Activated naive CD4-positive, alpha-beta T cell treated with Interleukin-2 at 50 U/mL for 16 hours (primary cell): Measurements from ENCODE around the gene RALA.
"Not testable (repeated sequence)": the region's sequence is repeated elsewhere in the genome, so short reads cannot be mapped to it uniquely, and the experiment has no call there.

Experiments
- DNase-seq: peaks from one replicate; pipeline ENCODE4 v3.0.0-alpha.2; 2020

RALA gene

DNA sequence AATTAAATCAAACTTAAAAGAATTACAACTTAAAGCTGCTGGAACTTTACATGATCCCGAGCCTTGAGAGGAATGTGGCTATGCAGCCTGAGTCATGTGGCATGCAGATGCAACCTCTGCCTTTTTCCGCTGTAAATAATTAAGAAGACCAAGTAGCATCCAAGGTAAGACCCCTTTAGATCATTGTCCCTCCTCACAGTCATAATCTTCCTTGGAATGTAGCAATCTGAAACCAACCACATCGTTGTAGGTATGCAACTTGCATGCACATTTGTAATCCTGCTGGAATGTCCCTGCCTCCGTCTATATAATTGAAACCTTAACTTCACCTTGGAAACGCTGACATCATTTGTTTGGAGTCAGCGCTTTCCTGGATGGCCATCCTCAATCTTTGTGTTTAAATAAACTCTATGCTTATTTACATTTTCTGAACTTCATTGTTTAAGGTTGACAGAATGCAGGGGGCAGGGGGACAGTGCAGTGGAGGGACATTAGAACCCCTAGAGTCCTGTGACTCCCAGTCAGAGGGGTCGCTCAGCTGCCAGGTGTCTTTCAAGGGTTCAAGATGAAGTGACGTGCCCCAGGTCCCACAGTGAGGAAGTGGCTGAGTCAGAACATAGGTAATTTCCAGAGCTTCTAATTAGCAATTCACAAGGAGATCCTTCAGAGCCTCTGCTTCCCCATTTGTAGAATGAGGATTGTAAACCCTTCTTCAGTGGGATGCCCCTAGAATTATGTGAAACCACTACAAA is 110.7 kb downstream of the RALA start:
- no peak for DNase-seq

DNA sequence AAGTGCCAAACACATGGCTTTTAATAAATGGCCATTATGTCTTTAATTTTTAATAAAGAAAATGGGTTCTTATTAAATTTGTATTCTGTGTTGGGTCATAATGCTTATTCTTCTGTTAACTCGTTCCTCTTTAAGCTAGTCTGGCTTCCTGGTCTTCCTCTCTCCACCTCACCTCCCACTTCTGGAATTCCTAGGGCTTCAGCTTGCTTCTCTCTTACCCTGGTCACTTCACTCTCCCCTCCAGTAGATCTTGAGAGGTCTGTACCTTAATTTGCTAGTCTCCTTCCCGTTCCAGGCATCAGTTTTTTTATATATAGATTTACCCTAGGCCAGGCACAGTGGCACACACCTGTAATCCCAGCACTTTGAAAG is 111.2 kb downstream of the RALA start:
- no peak for DNase-seq

DNA sequence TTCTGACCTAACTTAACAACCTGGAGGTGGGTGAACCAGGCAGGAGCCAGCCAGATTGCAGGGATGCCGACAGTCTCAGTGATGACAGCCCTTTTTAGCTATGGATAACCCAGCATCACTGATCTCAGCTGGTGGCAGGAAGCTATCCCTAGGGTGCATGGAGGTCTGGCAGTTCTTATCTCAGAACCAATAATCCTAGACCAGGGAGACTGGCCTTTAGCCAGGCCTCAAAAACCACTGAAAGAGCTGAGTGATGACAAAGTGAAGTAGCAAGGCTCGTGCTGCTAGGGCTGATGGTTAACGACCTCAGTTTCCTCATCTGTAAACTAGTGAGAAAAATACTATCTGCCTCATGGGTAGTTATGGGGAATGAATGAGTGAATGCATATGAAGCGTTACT is 112.5 kb downstream of the RALA start:
- no peak for DNase-seq

GRCh38 chr7:39741942-39742623 is 118.7 kb downstream of the RALA start:
- peak; percentile 51 for DNase-seq

DNA sequence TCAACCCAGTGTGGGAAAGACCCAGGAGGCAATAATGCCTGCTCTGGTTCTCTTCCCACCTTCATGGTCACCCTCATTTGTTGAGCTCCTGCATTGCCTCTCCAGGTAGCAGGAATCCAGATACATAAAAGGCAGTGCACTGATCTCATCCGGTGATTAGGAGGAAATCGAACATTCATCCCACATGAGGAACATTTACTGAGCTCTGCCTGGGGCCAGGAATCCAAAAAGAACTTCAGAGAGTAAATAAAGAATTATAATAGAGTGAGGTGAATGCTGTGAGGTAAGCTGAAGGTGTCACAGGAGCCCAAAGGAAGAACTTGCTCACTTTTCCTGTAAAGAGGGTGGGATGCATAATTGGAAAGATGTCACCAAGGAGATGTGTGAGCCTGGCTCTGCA is 121.2 kb downstream of the RALA start:
- DNase-seq, result no peak

GRCh38 chr7:39745320-39745719 is 121.9 kb downstream of the RALA start:
- DNase-seq, result no peak

GRCh38 chr7:39746103-39746819 is 122.9 kb downstream of the RALA start:
- DNase-seq, result peak; percentile 55

DNA sequence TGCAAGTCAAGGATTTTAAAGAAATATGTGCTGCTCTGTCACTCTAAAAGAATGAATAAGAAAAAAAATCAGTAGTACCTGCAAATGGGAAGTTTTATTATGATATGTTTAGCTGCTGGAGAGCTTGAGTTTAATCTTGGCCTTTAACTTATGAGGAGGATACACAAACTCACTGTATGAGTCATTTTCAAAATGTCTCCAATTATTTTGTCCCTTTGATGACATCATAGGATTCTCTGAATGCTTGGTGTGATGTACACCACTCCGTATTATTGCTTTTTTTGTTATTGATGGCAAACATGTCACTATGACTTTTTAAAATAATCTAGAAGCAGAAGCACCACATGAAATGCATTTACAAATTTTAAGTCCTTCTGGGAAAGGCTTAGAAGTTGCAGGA is 125.8 kb downstream of the RALA start:
- DNase-seq, result no peak

DNA sequence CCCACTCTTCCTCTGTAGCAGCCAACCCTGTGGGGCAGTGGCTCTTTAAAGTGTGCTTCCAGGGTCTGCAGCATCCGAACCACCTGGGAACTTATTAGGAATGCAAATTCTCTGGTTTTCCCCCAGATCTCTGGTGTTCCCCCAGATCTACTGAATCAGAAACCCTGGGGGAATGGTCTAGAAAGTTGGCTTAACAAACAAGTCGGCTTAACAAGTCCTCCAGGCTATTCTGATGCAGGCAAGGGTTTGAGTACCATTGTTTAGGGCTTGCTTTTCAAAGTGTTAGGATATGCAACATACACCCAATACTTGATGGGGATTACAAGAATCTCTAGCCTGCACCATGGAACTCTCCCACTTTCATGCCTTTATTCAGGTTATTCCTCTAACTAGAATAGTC is 126.3 kb downstream of the RALA start:
- no peak for DNase-seq

DNA sequence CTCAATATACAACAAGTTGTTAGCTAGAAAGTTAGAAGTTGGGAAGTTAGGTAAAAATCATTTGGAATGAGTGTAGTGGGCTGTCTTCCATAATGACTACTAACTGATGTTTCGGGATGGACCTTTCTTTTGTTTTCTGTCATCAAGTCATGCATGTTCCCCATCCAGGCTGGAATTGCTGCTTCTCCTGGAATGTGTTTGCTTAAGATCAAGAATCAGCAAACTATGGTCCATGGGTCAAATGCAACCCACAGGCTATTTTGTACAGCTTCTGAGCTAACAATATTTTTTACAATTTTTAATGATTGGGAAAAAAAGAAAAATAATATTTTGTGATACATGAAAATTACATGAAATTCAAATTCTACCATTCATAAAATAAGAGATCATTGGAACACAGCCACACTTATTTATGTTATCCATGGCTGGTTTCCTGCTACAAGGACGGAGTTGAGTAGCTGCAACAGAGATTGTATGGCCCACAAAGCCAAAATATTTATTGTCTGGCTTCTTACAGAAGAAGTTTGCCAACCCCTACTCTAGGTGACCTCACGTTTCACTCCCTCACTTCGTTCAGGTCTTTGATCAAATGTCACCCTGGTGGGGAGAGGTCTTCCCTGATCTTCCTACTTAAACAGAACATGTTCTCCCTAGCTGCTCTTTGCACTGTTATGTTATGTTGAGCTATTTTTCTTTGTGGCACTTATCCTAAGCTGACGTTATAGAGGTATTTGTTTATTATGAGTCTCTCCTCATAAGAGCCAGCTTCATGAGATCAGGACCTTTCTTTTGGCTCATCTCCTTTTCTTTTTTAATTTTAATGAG is 127.1 kb downstream of the RALA start:
- DNase-seq, result no peak

- not testable (repeated sequence) for DNase-seq
Measured at GRCh38 chr7:39753237-39753636, 129.9 kb downstream of the RALA start.

DNA sequence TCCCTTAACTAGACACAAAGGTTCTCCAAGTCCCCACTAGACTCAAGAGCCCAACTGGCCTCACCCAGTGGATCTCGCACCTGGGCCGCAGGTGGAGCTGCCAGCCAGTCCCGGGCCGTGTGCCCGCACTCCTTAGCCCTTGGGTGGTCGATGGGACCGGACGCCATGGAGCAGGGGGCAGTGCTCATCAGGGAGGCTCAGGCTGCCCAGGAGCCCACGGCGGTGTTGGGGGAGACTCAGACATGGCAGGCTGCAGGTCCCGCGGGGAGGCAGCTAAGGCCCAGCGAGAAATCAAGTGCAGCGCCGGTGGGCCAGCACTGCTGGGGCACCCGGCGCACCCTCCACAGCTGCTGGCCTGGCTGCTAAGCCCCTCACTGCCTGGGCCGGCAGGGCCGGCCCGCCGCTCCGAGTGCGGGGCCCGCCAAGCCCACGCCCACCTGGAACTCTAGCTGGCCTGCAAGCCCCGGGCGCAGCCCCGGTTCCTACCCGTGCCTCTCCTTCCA is 130.5 kb downstream of the RALA start:
- no peak for DNase-seq

GRCh38 chr7:39754326-39755120 is 131.2 kb downstream of the RALA start:
- DNase-seq, result no peak

DNA sequence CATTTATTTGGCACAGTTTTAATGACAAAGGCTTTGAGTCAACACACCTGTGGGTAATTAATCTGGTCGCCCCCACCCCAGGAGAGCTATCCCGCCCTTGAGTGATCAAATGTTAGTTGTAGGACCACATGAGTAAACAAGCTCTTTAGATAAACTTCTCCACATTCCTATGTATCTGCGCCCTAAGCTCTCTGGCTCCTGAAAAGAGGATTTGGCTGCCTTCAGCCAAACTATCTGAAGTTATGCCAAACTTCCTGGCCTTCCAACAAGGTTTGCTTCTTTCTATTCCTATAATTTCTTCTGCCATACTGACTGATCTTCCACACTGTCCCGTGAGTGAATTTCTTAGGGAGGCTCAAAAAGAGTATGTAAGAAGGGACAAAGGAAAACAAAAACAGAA is 134.2 kb downstream of the RALA start:
- no peak for DNase-seq
